ENCODE data around the gene EMD.

EMD gene

DNA sequence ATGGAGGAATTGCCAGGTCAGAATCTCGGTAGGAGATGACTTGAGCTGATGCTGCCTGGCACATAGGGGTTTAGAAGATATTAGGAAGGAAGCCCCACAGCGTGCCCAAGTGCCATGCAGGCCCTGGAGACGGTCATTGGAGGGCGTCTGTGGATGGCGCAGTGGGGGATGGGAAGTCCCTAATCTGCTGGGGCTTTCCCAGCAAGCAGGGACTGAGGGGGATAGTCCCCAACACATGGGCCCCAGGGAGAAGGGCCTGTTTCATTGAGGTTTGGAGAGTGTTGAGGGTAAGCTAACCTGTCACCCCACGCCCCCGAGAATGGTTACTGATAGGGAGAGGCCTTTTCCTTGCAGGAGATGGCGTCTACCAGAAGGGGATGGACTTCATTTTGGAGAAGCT lies 40.1 kb downstream of the EMD start:
- no peak for DNase-seq (ENCODE audit: low read depth)

DNA sequence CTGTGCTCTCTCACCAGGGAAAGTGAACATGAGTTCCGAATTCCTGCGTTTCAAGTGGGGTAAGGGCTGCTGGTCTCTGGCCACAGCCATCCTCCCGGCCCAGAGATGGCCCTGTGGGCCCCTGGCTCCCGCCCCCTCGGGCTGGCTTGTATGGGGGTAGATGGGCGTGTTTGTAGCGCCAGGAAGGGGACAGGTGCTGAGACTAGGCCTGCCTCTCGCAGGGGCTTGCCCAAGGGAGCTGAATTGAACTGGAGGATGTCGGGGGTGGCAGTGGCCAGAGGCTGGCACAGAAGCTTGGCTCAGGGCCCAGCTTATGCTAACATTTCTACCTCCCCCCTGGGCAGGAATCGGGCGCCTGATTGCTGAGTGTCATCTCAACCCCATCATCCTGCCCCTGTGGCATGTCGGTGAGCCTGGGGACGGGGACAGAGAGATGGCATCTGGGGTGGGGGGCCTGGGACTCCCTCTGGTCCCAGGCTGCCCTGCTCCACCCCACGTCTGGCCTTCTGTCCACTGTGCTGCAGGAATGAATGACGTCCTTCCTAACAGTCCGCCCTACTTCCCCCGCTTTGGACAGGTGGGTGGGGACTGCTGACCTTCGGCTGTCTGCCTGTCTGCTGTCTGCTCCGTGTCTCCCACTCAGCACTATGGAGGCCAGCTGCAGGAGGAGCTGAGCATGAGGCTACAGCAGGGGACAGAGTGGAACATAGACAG lies 40.8 kb downstream of the EMD start:
- no peak for DNase-seq (ENCODE audit: low read depth)

GRCh38 chrX:154420402-154420756 lies 41.3 kb downstream of the EMD start:
- DNase-seq (ENCODE audit: low read depth): no peak

DNA sequence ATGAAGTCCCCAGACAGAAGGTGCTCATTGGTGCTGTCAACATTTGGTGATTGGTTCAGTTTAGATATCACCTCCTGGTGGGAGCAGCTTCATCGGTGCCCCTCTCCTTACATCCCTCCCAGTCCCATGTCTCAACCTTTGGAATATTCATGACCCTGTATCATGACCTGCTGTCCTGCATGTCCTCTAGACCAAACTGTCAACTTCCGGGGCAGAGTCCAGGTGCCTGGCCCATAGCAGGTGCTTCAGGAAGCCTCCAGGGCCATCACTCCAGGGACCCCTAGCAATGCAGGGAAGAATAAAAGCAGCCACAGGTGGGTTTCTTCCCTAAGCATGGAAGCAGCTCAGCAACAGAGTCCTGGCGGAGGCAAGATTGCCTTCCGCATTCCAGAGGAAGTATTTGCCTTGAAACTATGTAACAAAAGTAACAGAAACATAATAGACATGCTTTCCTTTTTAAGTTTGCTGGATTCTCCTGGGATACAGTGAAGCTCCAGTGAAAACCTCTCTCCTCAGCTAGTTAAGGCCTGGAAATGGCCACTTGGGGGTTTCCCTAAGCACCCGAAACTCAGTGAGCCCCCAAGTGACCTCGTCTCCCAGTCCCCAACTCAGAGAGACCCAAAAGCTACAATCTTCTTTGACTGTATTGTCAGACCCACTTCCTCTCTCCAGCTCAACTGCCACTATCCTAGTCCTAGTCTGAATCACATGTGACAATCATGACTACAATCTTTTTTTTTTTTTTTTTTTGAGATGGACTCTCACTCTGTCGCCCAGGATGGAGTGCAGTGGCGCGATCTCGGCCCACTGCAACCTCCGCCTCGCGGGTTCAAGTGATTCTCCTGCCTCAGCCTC lies 48.0 kb downstream of the EMD start:
- no peak for DNase-seq (ENCODE audit: low read depth)

DNA sequence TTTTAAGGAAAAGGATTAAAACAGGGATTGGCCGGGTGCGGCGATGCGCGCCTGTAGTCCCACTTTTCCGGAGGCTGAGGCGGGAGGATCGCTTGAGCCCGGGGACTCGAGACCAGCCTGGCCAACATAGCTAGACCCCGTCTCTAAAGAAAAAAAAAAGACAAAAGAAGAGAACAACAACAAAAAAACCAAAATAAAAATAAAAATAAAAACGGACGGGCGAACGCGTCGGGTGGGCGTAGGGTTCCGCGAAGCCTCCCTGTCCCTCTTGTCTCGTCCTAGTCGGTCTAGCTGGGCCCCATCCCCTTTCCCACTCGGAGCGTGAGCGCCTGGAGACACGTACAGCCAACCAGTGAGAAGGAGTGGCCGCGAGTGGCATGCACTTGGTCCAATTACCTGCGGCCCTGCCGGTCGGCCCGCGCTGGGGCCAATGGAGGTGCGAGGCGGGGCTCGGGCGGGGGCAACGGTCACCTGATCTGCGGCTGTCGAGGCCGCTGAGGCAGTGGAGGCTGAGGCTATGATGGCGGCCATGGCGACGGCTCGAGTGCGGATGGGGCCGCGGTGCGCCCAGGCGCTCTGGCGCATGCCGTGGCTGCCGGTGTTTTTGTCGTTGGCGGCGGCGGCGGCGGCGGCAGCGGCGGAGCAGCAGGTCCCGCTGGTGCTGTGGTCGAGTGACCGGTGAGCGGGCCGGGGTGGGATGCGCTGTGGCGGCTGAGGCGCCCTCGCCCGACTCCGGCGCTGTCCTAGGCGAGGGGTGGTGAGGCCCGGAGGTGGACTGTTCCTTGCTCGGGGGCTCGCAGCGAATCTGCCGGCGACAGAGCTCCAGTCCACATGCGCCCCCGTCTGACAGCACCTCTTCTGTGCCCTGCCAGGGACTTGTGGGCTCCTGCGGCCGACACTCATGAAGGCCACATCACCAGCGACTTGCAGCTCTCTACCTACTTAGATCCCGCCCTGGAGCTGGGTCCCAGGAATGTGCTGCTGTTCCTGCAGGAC lies 49.4 kb downstream of the EMD start, which contains the start of gene ATP6AP1:
ATP6AP1 (plus strand) TSS at position 502 of the 996 bp plus-strand sequence; CDS start at position 518, 16 bp downstream.
- peak; percentile 81 for DNase-seq (ENCODE audit: low read depth)

- DNase-seq (ENCODE audit: low read depth): no peak
These were observed 50.6 kb downstream of the EMD start for GRCh38 chrX:154429711-154430110.

DNA sequence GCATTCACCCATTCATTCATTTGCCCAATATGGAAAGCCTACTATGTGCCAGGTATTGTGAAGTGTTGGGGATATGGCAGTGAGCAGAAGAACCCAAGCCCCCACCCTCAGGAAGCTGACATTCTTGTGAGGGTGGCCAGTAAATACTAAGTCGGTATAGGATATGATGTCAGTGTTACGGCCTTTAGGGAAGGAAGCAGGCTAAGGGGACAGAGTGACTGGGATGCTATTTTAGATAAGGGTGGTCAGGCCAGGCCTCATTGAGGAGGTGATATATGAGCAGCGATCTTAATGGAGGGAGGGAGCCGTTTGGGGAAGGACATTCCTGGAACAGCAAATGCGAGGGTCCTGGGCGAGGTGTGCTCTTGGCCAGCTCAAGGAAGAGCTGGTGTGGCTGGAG lies 51.4 kb downstream of the EMD start:
- no peak for DNase-seq (ENCODE audit: low read depth)

- DNase-seq (ENCODE audit: low read depth): no peak
These were observed 51.8 kb downstream of the EMD start for GRCh38 chrX:154430916-154431315.
